HG03060 (cell line): ENCODE results near the gene TCTN3.
"Not testable (repeated sequence)": the region's sequence is repeated elsewhere in the genome, so short reads cannot be mapped to it uniquely, and the experiment has no call there.

Experiments
- ATAC-seq: cut with Tn5 transposase; IDR thresholded peaks from one replicate; pipeline ENCODE4 v1.9.1; 2021; ENCODE audit warnings: low read depth, moderate number of reproducible peaks; ENCODE audit not compliant: unreplicated experiment

The TCTN3 gene

GRCh38 chr10:95693071-95693667 is 558 bp downstream of the TCTN3 start:
- no peak for ATAC-seq

GRCh38 chr10:95691281-95691680 is 2.4 kb downstream of the TCTN3 start:
- ATAC-seq, result no peak

- no peak for ATAC-seq
These were observed 5.1 kb downstream of the TCTN3 start for GRCh38 chr10:95688648-95689047.

GRCh38 chr10:95683966-95684365 is 9.8 kb downstream of the TCTN3 start:
- ATAC-seq, result no peak

GRCh38 chr10:95675403-95676116 is 18.2 kb downstream of the TCTN3 start:
- no peak for ATAC-seq

GRCh38 chr10:95674643-95675042 is 19.1 kb downstream of the TCTN3 start:
- ATAC-seq, result no peak

GRCh38 chr10:95672641-95673040 is 21.1 kb downstream of the TCTN3 start:
- ATAC-seq, result not testable (repeated sequence)

- no peak for ATAC-seq
These were observed 29.2 kb downstream of the TCTN3 start for GRCh38 chr10:95664543-95664942.

GRCh38 chr10:95663496-95663895 is 30.2 kb downstream of the TCTN3 start:
- ATAC-seq, result no peak

- ATAC-seq, result no peak
These were observed 31.9 kb downstream of the TCTN3 start for GRCh38 chr10:95661818-95662217.

- ATAC-seq, result no peak
These were observed 33.4 kb downstream of the TCTN3 start for GRCh38 chr10:95660283-95660682.

- ATAC-seq, result no peak
These were observed 36.5 kb downstream of the TCTN3 start for GRCh38 chr10:95657250-95657649.

GRCh38 chr10:95656291-95657164 is 37.2 kb downstream of the TCTN3 start, which contains the start of gene ALDH18A1:
Gene ALDH18A1 (minus strand): TSS chr10:95656711. CDS start chr10:95653377, 3,334 bp downstream.
- peak; percentile 64 for ATAC-seq

GRCh38 chr10:95655571-95656290 is 38.0 kb downstream of the TCTN3 start:
- ATAC-seq, result no peak

GRCh38 chr10:95653895-95654294 is 39.8 kb downstream of the TCTN3 start:
- no peak for ATAC-seq

- ATAC-seq, result no peak
These were observed 42.2 kb downstream of the TCTN3 start for GRCh38 chr10:95651346-95652060.

- no peak for ATAC-seq
These were observed 43.5 kb downstream of the TCTN3 start for GRCh38 chr10:95650232-95650631.

- no peak for ATAC-seq
These were observed 45.6 kb downstream of the TCTN3 start for GRCh38 chr10:95648138-95648537.

- ATAC-seq, result no peak
These were observed 47.6 kb downstream of the TCTN3 start for GRCh38 chr10:95646160-95646559.

GRCh38 chr10:95644901-95645300 is 48.8 kb downstream of the TCTN3 start:
- no peak for ATAC-seq
